Mesothelial cell of epicardium (in vitro differentiated cells): ENCODE data around the gene DMXL2. TPM values are rescaled to one million over a fixed set of nuclear protein-coding genes. Genes with fewer than 3 reads are reported as not detected.
"Not testable (repeated sequence)": the region's sequence is repeated elsewhere in the genome, so short reads cannot be mapped to it uniquely, and the experiment has no call there.

Experiments
- DNase-seq, 2 experiments: peaks; one replicate each; pipeline ENCODE4 v3.0.0; 2021; ENCODE audit warnings: low spot score in 2 of 2; ENCODE audit not compliant: unreplicated experiment in 2 of 2
- H3K27ac Mint-ChIP-seq: 2 replicates; pipeline ENCODE4 v1.8.0; 2021; ENCODE audit warnings: mixed read lengths
- H3K27me3 Mint-ChIP-seq: 2 replicates; pipeline ENCODE4 v1.8.0; 2021; ENCODE audit warnings: low read depth, mixed read lengths
- H3K36me3 Mint-ChIP-seq: 2 replicates; pipeline ENCODE4 v1.8.0; 2021; ENCODE audit warnings: mixed read lengths
- H3K4me1 Mint-ChIP-seq: 2 replicates; pipeline ENCODE4 v1.8.0; 2021; ENCODE audit warnings: mixed read lengths
- H3K4me3 Mint-ChIP-seq: 2 replicates; pipeline ENCODE4 v1.8.0; 2021; ENCODE audit warnings: mild to moderate bottlenecking, moderate library complexity, mixed read lengths
- H3K9me3 Mint-ChIP-seq: 2 replicates; pipeline ENCODE4 v1.8.0; 2021; ENCODE audit warnings: mixed read lengths
- total RNA-seq: library from RNA; stranded (reverse); gene quantifications from 3 replicates; pipeline ENCODE4 v1.2.1, GENCODE V29; 2021
- TF ChIP-seq, protein P1 (sequence below): fragments of 200-600 bp; sonication (generic); IDR thresholded peaks from one replicate; pipeline ENCODE4 v1.5.0; 2021; ENCODE audit warnings: antibody characterized with exemption; ENCODE audit not compliant: unreplicated experiment

Gene DMXL2
- total RNA-seq, 1 donor from 2014 or later: 44.8 TPM

DNA sequence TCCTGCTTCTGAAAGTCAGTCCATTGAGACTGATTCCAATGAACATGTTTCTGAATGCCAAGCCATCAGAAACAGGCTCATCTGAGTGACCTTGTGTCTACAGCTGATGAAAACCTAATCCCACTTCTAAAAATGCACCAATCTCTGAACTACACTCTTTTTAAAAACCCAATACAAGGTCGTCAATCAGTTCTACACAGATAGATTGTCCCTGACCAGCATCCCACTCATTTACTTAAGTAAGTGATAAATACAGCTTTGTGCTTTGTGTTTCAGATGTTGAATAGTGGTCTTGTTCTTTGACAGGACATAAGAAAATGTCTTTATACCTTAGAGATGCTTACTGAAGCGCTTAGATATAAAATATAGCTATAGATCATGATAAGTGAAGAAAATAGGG is 38.5 kb upstream of the DMXL2 start:
- Mint-ChIP-seq H3K27me3 (peaks cover 2% of the 10 kb centered on the region), H3K9me3 (no peaks in the 10 kb centered on the region), H3K27ac (no peak overlapping the region), H3K36me3 (no peaks in the 10 kb centered on the region), H3K4me3 (no peak overlapping the region), H3K4me1 (no peaks in the 10 kb centered on the region)
- no peak for DNase-seq
- TF ChIP-seq, protein P1, sequence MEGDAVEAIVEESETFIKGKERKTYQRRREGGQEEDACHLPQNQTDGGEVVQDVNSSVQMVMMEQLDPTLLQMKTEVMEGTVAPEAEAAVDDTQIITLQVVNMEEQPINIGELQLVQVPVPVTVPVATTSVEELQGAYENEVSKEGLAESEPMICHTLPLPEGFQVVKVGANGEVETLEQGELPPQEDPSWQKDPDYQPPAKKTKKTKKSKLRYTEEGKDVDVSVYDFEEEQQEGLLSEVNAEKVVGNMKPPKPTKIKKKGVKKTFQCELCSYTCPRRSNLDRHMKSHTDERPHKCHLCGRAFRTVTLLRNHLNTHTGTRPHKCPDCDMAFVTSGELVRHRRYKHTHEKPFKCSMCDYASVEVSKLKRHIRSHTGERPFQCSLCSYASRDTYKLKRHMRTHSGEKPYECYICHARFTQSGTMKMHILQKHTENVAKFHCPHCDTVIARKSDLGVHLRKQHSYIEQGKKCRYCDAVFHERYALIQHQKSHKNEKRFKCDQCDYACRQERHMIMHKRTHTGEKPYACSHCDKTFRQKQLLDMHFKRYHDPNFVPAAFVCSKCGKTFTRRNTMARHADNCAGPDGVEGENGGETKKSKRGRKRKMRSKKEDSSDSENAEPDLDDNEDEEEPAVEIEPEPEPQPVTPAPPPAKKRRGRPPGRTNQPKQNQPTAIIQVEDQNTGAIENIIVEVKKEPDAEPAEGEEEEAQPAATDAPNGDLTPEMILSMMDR: no peak

DNA sequence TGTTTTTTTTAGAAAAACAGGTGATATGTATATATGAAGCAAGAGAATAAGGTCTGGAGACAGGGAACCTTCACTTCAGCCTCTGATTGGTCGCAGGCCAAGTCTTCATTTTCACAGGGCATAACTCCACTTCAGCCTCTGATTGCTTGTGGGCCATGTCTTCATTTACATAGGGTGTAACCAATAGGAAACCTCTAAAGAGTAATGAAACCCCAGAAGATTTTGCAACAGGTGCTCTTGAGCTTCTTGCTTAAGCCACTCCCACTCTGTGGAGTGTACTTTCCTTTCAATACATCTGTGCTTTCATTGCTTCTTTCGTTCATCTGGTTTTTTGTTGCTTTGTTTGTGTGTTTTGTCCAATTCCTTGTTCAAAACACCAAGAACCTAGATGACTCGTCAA is 36.1 kb upstream of the DMXL2 start:
- DNase-seq: no peak
- H3K4me3 Mint-ChIP-seq: no peak overlapping the region
- H3K4me1 Mint-ChIP-seq: no peaks in the 10 kb centered on the region
- no peaks in the 10 kb centered on the region for H3K9me3 Mint-ChIP-seq
- H3K27ac Mint-ChIP-seq: no peak overlapping the region
- H3K36me3 Mint-ChIP-seq: no peaks in the 10 kb centered on the region
- H3K27me3 Mint-ChIP-seq: no peaks in the 10 kb centered on the region
- TF ChIP-seq, protein P1: no peak

DNA sequence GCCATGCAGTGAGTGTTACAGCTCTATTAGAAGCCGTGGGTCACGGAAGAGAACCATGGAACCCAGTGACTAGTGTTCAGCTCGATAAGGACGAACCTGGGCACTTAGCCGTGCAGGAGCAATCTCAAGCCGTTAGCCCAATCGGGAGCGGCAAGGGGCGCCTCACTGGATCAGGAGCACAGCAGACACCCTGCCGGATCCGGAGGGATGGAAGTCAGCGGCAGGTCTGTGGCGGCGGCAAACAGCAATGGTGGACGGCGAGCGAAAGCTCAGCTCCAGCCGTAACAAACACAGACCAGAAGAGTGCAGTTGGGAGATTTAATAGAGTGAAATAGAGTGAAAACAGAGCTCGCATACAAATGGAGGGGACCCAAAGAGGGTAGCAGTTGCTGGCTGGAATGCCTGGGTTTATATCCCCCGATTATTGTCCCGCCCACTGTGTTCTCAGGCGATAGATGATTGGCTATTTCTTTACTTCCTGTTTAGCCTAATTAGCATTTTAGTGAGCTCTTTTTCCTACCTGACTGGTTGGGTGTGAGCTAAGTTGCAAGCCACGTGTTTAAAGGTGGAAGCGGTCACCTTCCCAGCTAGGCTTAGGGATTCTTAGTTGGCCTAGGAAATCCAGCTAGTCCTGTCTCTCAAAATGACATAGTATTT is 33.0 kb upstream of the DMXL2 start:
- not testable (repeated sequence) for H3K36me3 Mint-ChIP-seq, DNase-seq, H3K4me3 Mint-ChIP-seq, H3K9me3 Mint-ChIP-seq, H3K27ac Mint-ChIP-seq, H3K27me3 Mint-ChIP-seq, H3K4me1 Mint-ChIP-seq

DNA sequence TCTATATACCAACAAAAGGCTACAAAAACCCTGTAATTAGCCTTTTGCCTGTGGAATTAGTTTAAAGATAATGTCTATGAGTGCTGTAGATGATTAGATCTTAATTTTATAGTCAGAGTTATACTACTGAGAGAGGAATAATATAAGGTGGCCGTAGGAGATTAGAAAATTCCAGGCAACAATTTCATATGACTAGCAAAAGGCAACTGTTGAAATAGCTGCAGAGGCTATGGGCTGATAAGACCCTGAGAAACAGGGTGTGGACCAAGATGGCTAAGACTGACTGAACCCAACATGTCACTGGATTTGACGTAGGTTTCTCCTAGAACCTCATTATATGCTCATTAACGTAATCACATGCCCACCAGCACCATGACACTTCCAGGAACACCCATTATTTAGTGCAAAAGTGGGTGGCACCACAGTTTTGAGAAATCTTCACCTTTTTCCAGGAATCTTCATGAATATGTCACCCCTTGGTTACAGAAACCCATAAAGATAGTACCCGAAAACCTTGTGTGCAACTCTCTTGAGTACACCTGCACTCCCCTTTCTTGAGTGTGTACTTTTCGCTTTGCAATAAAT is 29.6 kb upstream of the DMXL2 start:
- Mint-ChIP-seq H3K27ac (no peak overlapping the region), H3K27me3 (no peaks in the 10 kb centered on the region), H3K9me3 (no peaks in the 10 kb centered on the region), H3K4me3 (no peak overlapping the region), H3K4me1 (no peaks in the 10 kb centered on the region), H3K36me3 (no peaks in the 10 kb centered on the region)
- DNase-seq: no peak
- TF ChIP-seq, protein P1: no peak

DNA sequence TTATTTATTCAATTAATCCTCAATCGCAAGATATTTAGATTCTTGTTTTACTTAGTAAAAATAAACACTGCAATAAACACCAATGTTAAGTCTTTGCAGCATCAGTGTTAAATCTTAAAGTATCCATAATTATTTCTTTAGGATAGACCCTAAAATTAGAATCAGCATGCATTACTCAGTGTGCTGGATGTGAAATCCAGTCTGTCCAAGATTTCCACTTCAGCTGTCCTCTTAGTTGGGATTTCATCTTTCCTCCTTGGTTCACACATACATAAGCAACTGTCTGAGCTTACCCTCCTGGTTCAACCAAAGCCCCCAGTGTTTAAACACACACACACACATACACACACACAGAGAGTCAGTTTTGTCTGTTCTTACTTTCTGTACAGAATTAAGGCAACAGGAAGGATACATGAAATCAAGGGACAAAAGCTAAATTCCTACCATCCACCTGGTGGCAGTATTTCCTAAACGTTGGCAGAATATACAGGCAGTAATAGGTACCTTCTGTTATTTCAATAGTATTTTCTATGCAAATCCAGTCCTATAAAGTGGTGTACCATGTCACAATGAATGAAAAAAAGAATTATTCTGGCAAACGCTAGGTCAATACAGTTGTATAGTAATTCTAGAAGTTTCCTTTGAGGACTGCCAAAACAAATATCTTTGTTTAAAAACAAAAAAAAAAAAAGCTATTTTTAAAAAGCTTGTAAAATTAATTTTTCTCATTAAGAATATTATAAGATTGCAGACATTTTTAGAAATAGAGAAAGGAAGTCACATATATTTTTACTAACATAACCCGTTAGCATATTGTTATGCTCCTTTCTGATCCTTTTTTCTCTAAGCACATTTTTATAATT is 27.3 kb upstream of the DMXL2 start:
- DNase-seq: no peak
- no peaks in the 10 kb centered on the region for H3K4me1 Mint-ChIP-seq
- TF ChIP-seq, protein P1: peak; percentile 60
- H3K27ac Mint-ChIP-seq: no peak overlapping the region
- H3K27me3 Mint-ChIP-seq: no peaks in the 10 kb centered on the region
- H3K9me3 Mint-ChIP-seq: no peaks in the 10 kb centered on the region
- no peak overlapping the region for H3K4me3 Mint-ChIP-seq
- no peaks in the 10 kb centered on the region for H3K36me3 Mint-ChIP-seq

DNA sequence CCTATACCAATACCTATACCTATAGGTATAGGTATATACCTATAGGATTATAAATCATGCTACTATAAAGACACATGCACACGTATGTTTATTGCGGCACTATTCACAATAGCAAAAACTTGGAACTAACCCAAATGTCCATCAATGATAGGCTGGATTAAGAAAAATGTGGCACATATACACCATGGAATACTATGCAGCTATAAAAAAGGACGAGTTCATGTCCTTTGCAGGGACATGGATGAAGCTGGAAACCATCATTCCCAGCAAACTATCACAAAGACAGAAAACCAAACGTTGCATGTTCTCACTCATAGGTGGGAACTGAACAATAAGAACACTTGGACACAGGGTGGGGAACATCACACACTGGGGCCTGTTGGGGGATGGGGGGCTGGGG is 26.1 kb upstream of the DMXL2 start:
- not testable (repeated sequence) for H3K4me1 Mint-ChIP-seq, H3K36me3 Mint-ChIP-seq, H3K9me3 Mint-ChIP-seq, DNase-seq, H3K4me3 Mint-ChIP-seq, H3K27me3 Mint-ChIP-seq, H3K27ac Mint-ChIP-seq

DNA sequence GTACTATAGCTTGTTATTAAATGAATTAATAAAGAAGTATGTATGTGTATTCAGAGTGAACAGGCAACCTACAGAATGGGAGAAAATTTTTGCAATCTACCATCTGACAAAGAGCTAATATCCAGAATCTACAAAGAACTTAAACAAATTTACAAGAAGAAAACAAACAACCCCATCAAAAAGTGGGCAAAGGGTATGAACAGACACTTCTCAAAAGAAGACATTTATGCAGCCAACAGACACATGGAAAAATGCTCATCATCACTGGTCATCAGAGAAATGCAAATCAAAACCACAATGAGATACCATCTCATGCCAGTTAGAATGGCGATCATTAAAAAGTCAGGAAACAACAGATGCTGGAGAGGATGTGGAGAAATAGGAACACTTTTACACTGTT is 25.5 kb upstream of the DMXL2 start:
- not testable (repeated sequence) for H3K36me3 Mint-ChIP-seq, H3K4me3 Mint-ChIP-seq, H3K27ac Mint-ChIP-seq, H3K27me3 Mint-ChIP-seq, DNase-seq, H3K9me3 Mint-ChIP-seq, H3K4me1 Mint-ChIP-seq
